Measurements from ENCODE around the gene COBL.

The COBL gene

DNA sequence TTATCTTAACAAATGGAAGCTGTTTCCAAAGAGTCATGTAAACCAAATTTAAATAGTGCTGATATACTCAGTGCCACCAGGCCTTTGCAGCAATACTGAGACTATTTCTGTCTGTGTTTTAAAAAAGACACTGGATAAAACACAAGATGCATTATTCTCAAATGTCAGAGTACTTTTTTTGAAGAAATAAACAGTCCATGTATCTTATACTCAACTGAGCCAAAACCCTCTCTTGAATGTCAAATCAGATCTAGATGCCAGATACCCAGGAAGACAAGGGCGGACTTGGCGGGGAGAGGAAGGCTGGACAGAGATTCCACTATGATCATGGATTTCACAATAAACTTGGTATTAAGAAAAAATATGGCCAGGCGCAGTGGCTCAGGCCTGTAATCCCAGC, 127.6 kb downstream of the COBL start:
- TF ChIP-seq NFIC (IDR thresholded peaks at IDR 0.05), result no peak
- TF ChIP-seq ZBTB7A (IDR thresholded peaks at IDR 0.05; ENCODE audit: low read depth), result no peak
- TF ChIP-seq CEBPB (IDR thresholded peaks at IDR 0.05), result no peak
- TF ChIP-seq EGR1 (IDR thresholded peaks at IDR 0.05), result no peak
- TF ChIP-seq, protein P1, sequence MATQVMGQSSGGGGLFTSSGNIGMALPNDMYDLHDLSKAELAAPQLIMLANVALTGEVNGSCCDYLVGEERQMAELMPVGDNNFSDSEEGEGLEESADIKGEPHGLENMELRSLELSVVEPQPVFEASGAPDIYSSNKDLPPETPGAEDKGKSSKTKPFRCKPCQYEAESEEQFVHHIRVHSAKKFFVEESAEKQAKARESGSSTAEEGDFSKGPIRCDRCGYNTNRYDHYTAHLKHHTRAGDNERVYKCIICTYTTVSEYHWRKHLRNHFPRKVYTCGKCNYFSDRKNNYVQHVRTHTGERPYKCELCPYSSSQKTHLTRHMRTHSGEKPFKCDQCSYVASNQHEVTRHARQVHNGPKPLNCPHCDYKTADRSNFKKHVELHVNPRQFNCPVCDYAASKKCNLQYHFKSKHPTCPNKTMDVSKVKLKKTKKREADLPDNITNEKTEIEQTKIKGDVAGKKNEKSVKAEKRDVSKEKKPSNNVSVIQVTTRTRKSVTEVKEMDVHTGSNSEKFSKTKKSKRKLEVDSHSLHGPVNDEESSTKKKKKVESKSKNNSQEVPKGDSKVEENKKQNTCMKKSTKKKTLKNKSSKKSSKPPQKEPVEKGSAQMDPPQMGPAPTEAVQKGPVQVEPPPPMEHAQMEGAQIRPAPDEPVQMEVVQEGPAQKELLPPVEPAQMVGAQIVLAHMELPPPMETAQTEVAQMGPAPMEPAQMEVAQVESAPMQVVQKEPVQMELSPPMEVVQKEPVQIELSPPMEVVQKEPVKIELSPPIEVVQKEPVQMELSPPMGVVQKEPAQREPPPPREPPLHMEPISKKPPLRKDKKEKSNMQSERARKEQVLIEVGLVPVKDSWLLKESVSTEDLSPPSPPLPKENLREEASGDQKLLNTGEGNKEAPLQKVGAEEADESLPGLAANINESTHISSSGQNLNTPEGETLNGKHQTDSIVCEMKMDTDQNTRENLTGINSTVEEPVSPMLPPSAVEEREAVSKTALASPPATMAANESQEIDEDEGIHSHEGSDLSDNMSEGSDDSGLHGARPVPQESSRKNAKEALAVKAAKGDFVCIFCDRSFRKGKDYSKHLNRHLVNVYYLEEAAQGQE (IDR thresholded peaks at IDR 0.05; ENCODE audit: low read depth), result no peak
- TF ChIP-seq, protein P2, sequence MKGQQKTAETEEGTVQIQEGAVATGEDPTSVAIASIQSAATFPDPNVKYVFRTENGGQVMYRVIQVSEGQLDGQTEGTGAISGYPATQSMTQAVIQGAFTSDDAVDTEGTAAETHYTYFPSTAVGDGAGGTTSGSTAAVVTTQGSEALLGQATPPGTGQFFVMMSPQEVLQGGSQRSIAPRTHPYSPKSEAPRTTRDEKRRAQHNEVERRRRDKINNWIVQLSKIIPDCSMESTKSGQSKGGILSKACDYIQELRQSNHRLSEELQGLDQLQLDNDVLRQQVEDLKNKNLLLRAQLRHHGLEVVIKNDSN (IDR thresholded peaks at IDR 0.05), result no peak
- no peak for TF ChIP-seq EP300 (IDR thresholded peaks at IDR 0.05; ENCODE audit: borderline replicate concordance)
- TF ChIP-seq TCF12 (IDR thresholded peaks at IDR 0.05; ENCODE audit: low read depth), result no peak
- no peak for TF ChIP-seq TAF1 (IDR thresholded peaks at IDR 0.05; ENCODE audit: low read depth)
- no peak for TF ChIP-seq RAD21 (IDR thresholded peaks at IDR 0.05; ENCODE audit: low read depth)
- TF ChIP-seq TEAD4 (IDR thresholded peaks at IDR 0.05), result no peak
- no peak for TF ChIP-seq YY1 (IDR thresholded peaks at IDR 0.05; ENCODE audit: low read depth)
- TF ChIP-seq FOXM1 (IDR thresholded peaks at IDR 0.05; ENCODE audit: borderline replicate concordance, low read depth), result no peak
- TF ChIP-seq, protein P3, sequence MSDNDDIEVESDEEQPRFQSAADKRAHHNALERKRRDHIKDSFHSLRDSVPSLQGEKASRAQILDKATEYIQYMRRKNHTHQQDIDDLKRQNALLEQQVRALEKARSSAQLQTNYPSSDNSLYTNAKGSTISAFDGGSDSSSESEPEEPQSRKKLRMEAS (IDR thresholded peaks at IDR 0.05), result no peak
- TF ChIP-seq CREB1 (IDR thresholded peaks at IDR 0.05; ENCODE audit: low read depth), result no peak

DNA sequence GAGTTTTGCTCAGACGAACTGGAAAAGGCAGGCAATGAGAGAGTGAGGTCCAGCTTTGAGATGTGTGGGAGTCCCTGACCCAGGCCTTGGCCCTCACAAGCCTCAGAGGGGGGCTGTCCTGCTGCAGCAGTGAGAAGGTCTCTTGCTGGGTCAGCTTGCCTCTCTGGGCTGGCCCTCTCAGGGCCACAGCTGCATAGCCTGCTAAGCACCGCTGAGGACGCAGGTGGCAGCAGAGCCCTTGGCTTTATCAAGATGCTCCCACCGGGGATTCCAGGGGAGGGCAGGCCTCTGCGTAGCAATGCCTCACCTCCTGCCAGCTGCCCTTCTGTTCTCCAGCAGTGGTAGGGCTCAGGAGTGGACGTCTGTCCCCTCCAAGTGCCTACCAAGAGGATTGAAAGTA, 128.7 kb downstream of the COBL start:
- TF ChIP-seq YY1 (IDR thresholded peaks at IDR 0.05; ENCODE audit: low read depth), result no peak
- TF ChIP-seq CREB1 (IDR thresholded peaks at IDR 0.05; ENCODE audit: low read depth), result no peak

GRCh38 chr7:51186531-51186930, 130.1 kb downstream of the COBL start:
- no peak for TF ChIP-seq FOXM1 (IDR thresholded peaks at IDR 0.05; ENCODE audit: borderline replicate concordance, low read depth)
- no peak for TF ChIP-seq ZBTB7A (IDR thresholded peaks at IDR 0.05; ENCODE audit: low read depth)
- TF ChIP-seq CEBPB (IDR thresholded peaks at IDR 0.05), result no peak
- no peak for TF ChIP-seq TEAD4 (IDR thresholded peaks at IDR 0.05)
- TF ChIP-seq TCF12 (IDR thresholded peaks at IDR 0.05; ENCODE audit: low read depth), result no peak
- no peak for TF ChIP-seq NFIC (IDR thresholded peaks at IDR 0.05)
- TF ChIP-seq, protein P2 (IDR thresholded peaks at IDR 0.05), result no peak
- no peak for TF ChIP-seq YY1 (IDR thresholded peaks at IDR 0.05; ENCODE audit: low read depth)
- TF ChIP-seq EGR1 (IDR thresholded peaks at IDR 0.05), result no peak
- no peak for TF ChIP-seq TAF1 (IDR thresholded peaks at IDR 0.05; ENCODE audit: low read depth)
- TF ChIP-seq RAD21 (IDR thresholded peaks at IDR 0.05; ENCODE audit: low read depth), result no peak

DNA sequence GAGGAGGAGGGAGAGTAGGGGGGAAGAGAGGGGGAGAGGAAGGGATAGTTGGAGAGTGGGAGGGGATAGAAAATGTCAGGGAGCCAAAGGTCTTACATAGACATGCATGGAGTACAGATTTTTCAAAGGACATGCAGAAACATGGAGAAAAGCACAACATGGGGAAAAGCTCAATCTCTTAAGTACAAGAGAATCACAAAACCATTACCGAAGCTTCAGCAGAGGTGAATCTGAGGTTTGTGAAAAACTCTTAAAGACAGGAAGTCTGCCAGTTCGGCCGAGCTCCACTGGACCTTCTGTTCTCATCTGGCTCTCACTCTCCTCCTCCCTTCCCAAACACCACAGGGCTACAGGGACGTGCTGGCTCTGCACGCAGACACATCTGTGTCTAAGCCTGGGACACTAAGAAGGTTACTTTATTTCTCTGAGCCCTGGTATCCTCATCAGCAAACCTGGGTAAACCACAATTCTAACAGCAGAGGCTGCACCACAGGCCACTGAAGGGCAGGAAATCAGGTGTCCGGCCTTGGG, 133.9 kb downstream of the COBL start:
- TF ChIP-seq, protein P2 (IDR thresholded peaks at IDR 0.05), result no peak
- TF ChIP-seq NFIC (IDR thresholded peaks at IDR 0.05), result no peak
- no peak for TF ChIP-seq YY1 (IDR thresholded peaks at IDR 0.05; ENCODE audit: low read depth)
- TF ChIP-seq TEAD4 (IDR thresholded peaks at IDR 0.05), result no peak
- TF ChIP-seq RAD21 (IDR thresholded peaks at IDR 0.05; ENCODE audit: low read depth), result no peak
- TF ChIP-seq, protein P1 (IDR thresholded peaks at IDR 0.05; ENCODE audit: low read depth), result no peak
- TF ChIP-seq CEBPB (IDR thresholded peaks at IDR 0.05), result no peak
- no peak for TF ChIP-seq TAF1 (IDR thresholded peaks at IDR 0.05; ENCODE audit: low read depth)
- TF ChIP-seq CREB1 (IDR thresholded peaks at IDR 0.05; ENCODE audit: low read depth), result no peak
- TF ChIP-seq ZBTB7A (IDR thresholded peaks at IDR 0.05; ENCODE audit: low read depth), result no peak
- no peak for TF ChIP-seq EGR1 (IDR thresholded peaks at IDR 0.05)
- no peak for TF ChIP-seq EP300 (IDR thresholded peaks at IDR 0.05; ENCODE audit: borderline replicate concordance)
- TF ChIP-seq, protein P3 (IDR thresholded peaks at IDR 0.05), result no peak

GRCh38 chr7:51180092-51180491, 136.5 kb downstream of the COBL start:
- TF ChIP-seq YY1 (IDR thresholded peaks at IDR 0.05; ENCODE audit: low read depth) (no peak), NFIC (IDR thresholded peaks at IDR 0.05) (no peak), CREB1 (IDR thresholded peaks at IDR 0.05; ENCODE audit: low read depth) (no peak), ZBTB7A (IDR thresholded peaks at IDR 0.05; ENCODE audit: low read depth) (no peak), FOXM1 (IDR thresholded peaks at IDR 0.05; ENCODE audit: borderline replicate concordance, low read depth) (no peak), EGR1 (IDR thresholded peaks at IDR 0.05) (no peak), TEAD4 (IDR thresholded peaks at IDR 0.05) (no peak), EP300 (IDR thresholded peaks at IDR 0.05; ENCODE audit: borderline replicate concordance) (no peak), CEBPB (IDR thresholded peaks at IDR 0.05) (no peak), RAD21 (IDR thresholded peaks at IDR 0.05; ENCODE audit: low read depth) (no peak), TCF12 (IDR thresholded peaks at IDR 0.05; ENCODE audit: low read depth) (no peak), TAF1 (IDR thresholded peaks at IDR 0.05; ENCODE audit: low read depth) (no peak)
- TF ChIP-seq, protein P2 (IDR thresholded peaks at IDR 0.05), result no peak
- TF ChIP-seq, protein P1 (IDR thresholded peaks at IDR 0.05; ENCODE audit: low read depth), result no peak
- TF ChIP-seq, protein P3 (IDR thresholded peaks at IDR 0.05), result no peak
